Suppressor macrophage treated with lipopolysaccharide for 4 hours (primary cell): ENCODE results near the gene SLC35C1.
A peak's percentile ranks its signal among the peaks of the same experiment; 100 is the strongest.

Experiments
- DNase-seq: peaks from one replicate; pipeline ENCODE4 v3.0.0-alpha.2; 2020

The SLC35C1 gene

DNA sequence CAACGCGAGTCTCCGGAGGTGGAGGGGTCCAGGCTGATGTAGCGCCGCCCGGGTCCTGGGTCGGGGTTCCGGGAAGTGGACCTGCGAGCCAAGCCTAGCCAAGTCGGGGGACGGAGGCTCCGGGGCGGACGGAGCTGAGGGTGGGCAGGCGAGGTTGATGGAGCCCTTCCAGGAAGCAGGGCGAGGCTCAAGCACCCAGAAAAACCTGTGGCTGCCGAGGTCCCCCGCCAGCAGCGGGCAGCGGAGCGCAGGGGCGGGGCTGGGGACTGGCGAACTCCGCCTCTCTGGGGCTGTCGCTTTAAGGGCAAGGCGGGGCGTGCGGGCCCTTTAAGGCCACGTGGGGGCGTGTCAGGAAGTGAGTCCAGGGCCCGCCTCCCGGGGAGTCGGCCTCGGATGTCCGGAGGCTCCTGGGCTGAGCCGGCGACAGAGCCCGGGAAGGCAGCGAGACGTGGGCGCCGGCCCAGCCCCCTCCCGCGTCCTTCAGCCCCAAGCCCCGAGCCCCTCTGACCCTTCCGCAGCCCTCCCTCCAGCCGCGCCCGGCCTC is at the start of gene SLC35C1:
SLC35C1 (plus strand) TSS at position 389 of the 544 bp plus-strand sequence. CDS start 653 bp downstream, outside the sequence.
- DNase-seq: peak; percentile 97

DNA sequence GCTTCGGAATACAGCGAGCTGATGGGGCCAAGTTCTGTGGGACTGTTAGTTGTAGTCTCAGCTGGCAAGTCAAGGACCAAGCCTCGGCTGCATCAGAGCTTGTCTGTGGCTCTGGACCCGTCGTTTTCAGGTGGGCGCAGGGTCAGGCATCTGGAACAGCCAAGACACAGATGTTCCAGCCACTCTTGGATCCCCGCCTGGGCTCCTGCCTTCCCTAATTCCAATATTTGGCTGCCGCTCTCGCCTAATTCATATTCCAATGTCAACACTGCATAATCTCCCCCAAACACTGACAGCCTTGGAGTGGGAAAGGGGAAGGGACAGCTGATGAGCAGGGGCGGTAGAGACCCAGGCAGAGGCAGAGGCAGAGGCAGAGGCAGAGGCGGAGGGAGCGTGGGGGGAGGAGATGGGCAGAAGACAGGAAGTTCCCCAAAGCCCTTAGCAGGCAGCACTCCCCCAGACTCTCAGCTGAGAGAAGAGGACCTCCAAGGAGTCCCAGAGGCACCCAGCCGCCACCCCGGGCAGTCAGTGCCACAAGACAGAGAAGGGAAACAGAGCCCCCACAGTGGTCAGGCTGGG is 49.6 kb upstream of the SLC35C1 start:
- no peak for DNase-seq

- DNase-seq: no peak
These were observed 48.5 kb upstream of the SLC35C1 start for GRCh38 chr11:45756384-45757010.

DNA sequence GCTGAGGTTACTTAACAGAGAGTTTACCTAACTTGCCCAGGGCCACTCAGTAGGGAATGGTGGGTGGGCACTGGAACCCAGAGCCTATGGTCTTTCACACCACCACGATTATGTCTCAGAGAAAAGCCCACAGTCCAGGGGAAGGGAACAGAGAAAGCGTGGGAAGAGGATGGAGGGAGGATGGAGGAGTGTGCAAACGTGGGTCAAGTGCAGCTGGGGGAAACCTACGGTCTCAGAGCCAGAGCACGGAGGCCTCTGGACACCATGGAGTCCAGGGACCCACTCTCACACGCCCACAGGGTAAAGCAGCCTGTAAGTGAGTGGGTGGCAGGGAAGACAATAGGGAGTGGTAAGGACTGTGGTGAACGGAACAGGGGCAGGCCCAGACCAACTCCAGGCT is 47.3 kb upstream of the SLC35C1 start:
- DNase-seq: no peak

- DNase-seq: no peak
These were observed 43.3 kb upstream of the SLC35C1 start for GRCh38 chr11:45761659-45762058.

- DNase-seq: no peak
These were observed 39.8 kb upstream of the SLC35C1 start for GRCh38 chr11:45765107-45765668.

GRCh38 chr11:45765836-45766235 is 39.1 kb upstream of the SLC35C1 start:
- no peak for DNase-seq

DNA sequence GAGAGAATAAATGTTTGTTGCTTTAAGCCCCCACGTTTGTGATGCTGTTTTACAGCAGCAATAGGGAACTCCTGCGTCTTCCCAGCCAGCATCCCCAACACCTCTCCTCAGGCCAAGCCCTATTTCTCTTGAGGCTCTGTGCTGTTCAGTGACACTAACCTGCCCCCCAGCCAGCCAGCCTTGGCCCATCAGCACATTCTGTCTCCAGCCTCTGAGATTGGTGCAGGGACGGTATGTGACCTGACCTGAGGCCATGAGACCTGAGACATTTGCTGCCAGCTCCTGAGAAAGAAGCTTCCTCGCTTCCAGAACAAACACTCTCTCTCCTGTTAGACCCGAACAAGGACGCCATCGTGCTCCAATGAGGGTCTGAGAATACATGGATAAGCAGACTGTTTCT is 38.5 kb upstream of the SLC35C1 start:
- no peak for DNase-seq

DNA sequence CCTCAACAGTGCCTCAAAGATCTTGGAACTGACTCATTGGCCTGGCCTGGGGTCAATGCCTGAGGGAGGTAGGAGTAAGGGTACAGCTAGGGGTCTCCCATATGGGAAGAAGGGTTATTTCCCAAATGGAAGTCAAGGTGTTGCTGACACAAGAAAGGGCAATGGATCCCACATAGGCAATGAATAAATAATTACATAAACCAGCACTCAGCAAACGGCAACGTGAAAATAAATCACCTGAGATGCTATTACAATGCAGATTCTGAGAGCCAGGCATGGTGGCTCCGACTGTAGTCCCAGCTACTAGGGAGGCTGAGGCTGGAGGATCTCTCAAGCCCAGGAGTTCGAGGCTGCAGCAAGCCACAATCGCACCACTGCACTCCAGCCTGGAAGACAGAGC is 36.5 kb upstream of the SLC35C1 start:
- DNase-seq: no peak

DNA sequence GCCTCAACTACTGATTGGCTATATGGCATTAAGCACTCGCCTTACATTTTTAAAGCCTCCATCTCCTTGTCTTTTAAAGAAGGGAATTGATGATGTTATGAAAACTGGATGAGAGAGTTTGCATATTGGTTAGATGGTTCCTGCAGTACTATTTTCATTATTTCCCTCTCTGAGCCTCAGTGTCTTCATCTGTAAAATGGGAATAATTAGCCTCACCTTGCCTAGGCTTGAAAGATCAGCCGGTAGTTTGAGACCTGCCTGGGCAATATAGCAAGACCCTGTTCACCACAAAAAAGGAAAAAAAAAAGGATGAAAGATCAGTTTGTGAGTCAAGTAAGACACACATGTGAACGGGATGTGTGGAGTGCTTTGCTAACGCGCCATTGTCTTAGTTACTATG is 35.0 kb upstream of the SLC35C1 start:
- DNase-seq: no peak

DNA sequence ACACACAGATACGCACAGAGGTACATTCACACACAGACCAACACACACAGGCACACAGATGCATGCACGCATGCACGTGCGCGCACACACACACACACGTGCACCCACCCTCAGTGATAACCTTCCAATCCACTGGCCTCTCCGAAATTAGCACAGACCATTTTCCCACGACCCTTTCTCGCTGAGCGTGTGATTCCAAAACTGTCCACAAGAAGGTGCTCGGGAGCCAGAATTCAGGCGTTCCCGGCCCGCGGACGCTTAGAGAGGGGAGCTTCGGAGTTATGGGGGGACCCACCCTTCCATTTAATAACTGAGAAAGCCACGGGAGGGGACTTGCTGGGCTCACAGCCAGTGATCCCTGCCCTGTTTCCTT is 33.8 kb upstream of the SLC35C1 start:
- DNase-seq: peak; percentile 70

- peak; percentile 87 for DNase-seq
These were observed 33.1 kb upstream of the SLC35C1 start for GRCh38 chr11:45771566-45772448.

DNA sequence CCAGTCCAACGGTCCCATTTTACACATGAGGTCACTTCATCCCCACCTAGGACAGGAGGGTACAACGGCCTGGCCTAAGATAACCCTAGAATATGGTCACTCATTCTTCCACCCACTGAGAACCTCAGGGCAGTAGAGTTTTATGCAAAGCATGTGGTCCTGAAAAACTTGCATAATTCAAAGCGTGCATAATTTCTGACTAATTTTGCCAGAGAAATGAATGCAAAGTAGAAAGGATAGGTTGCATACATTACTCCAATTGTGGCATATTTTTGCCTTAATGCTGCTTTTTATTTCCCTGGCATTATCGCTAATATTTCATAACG is 32.5 kb upstream of the SLC35C1 start:
- no peak for DNase-seq

- DNase-seq: no peak
These were observed 31.8 kb upstream of the SLC35C1 start for GRCh38 chr11:45772986-45773785.

GRCh38 chr11:45773786-45774655 is 30.9 kb upstream of the SLC35C1 start:
- DNase-seq: no peak

GRCh38 chr11:45774786-45775185 is 30.2 kb upstream of the SLC35C1 start:
- no peak for DNase-seq

DNA sequence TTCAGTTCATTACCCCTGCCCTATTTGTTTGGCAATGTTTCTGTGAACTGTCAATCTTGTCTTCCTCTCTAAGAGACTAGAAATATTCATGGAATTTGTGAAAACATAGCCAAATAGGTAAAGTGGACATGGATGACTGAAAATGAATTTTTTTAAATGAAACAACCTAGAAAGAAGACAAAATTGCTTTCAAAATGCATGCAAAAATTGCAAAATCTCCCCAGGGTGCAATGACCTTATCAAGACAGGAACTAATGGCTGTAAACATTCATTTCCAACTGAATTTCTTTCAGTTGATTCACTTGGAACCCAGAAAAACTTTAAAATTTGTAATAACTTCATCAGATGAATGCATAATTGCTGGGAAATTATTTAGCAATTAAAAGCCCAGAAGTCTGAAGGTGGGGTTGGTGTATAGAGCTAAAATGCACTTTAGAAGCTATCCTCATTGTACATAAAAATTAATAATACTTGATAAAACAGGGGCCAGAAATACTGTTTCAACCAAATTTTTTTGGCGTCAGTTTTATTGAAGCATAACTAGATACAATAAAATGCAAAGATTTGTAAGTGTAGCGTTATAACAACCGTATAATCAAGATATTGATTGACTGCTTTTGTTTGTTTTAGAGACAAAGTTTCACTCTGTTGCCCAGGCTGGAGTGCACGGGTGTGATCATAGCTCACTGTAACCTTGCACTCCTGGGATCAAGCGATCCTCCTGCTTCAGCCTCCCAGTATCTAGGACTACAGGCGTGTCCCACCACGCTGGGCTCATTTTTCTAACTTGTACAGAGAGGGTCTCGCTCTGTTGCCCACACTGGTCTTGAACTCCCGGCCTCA is 27.6 kb upstream of the SLC35C1 start:
- no peak for DNase-seq

DNA sequence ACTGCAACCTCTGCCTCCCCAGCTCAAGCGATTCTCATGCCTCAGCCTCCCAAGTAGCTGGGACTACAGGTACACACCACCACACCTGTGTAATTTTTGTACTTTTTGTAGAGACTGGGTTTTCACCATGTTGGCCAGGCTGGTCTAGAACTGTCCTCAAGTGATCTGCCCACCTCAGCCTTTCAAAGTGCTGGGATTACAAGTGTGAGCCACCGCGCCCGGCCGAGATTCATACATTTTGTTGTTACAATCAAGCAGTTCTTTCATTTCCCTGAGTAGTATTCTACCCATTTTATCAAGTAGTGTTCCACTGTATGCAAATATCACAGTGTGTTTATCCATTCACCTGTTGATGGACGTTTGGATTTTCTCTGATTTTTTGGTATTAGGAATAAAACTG is 26.6 kb upstream of the SLC35C1 start:
- DNase-seq: no peak

DNA sequence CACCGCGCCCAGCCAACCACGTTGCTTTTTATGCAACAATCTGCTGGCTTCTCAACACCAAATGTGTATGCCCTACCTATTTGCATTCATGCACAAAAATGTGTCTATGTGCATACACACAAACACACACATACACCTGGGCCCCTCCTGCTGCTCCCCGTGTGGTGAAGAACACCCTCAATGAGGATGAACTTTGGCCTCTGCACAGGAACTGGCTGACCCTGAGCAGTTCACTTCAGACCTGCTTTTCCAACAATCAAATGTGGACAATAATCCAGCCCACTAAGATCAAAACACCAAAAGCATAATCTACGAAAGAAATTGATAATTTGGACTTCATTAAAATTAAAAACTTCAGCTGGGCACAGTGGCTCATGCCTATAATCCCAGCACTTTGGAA is 25.3 kb upstream of the SLC35C1 start:
- no peak for DNase-seq

- no peak for DNase-seq
These were observed 18.7 kb upstream of the SLC35C1 start for GRCh38 chr11:45786272-45786671.

DNA sequence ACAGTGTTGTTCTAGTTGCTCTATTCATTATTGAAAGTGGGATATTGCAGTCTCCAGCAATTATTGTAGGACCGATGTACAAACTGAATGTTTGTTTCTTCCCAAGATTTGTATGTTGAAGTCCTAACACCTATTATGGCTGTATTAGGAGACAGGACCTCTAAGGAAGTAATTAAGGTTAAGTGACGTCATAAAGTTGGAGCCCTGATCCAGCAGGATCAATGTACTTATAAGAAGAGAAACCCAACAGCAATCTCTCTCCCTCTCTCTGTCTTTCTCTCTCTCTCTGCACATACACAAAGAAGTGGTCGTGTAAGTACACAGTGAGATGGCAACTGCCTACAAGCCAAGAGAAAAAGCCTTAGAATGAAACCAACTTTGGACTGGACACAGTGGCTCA is 16.1 kb upstream of the SLC35C1 start:
- DNase-seq: no peak
